Measurements from ENCODE around the gene FADS1.
A peak's percentile ranks its signal among the peaks of the same experiment; 100 is the strongest.

FADS1 gene

GRCh38 chr11:61861634-61862033, 44.8 kb upstream of the FADS1 start:
- no peak for DNase-seq (ENCODE audit: low read depth)
- no peak overlapping the region for H3K4me3 ChIP-seq (ENCODE audit: control insufficient read depth, low read depth, low read length)
- no peak for TF ChIP-seq CTCF (conservative IDR thresholded peaks at IDR 0.05; ENCODE audit: control insufficient read depth, insufficient read depth, low read depth, low read length)

- H3K4me3 ChIP-seq (ENCODE audit: control insufficient read depth, low read depth, low read length), result no peak overlapping the region
- no peak for TF ChIP-seq CTCF (conservative IDR thresholded peaks at IDR 0.05; ENCODE audit: control insufficient read depth, insufficient read depth, low read depth, low read length)
- peak; percentile 61 for DNase-seq (ENCODE audit: low read depth)
Observed at GRCh38 chr11:61860054-61860903, 43.5 kb upstream of the FADS1 start.

- H3K4me3 ChIP-seq (ENCODE audit: control insufficient read depth, low read depth, low read length), result no peak overlapping the region
- DNase-seq (ENCODE audit: low read depth), result peak; percentile 45
- TF ChIP-seq CTCF (conservative IDR thresholded peaks at IDR 0.05; ENCODE audit: control insufficient read depth, insufficient read depth, low read depth, low read length), result no peak
Observed at GRCh38 chr11:61855939-61856680, 39.3 kb upstream of the FADS1 start.

- DNase-seq (ENCODE audit: low read depth), result no peak
- H3K4me3 ChIP-seq (ENCODE audit: control insufficient read depth, low read depth, low read length), result no peak overlapping the region
- no peak for TF ChIP-seq CTCF (conservative IDR thresholded peaks at IDR 0.05; ENCODE audit: control insufficient read depth, insufficient read depth, low read depth, low read length)
Observed at GRCh38 chr11:61854966-61855714, 38.3 kb upstream of the FADS1 start.

GRCh38 chr11:61854206-61854895, 37.5 kb upstream of the FADS1 start:
- H3K4me3 ChIP-seq (ENCODE audit: control insufficient read depth, low read depth, low read length), result no peak overlapping the region
- DNase-seq (ENCODE audit: low read depth), result no peak
- no peak for TF ChIP-seq CTCF (conservative IDR thresholded peaks at IDR 0.05; ENCODE audit: control insufficient read depth, insufficient read depth, low read depth, low read length)

GRCh38 chr11:61853698-61854169, 36.9 kb upstream of the FADS1 start:
- DNase-seq (ENCODE audit: low read depth), result no peak
- no peak overlapping the region for H3K4me3 ChIP-seq (ENCODE audit: control insufficient read depth, low read depth, low read length)
- TF ChIP-seq CTCF (conservative IDR thresholded peaks at IDR 0.05; ENCODE audit: control insufficient read depth, insufficient read depth, low read depth, low read length), result no peak
